Stimulated activated CD4-positive, alpha-beta T cell treated with anti-CD3 and anti-CD28 coated beads, Interleukin-15, amount 100 ng/mL, for 1 hour (primary cell): Measurements from ENCODE around the gene SLC1A5.
"Not testable (repeated sequence)": the region's sequence is repeated elsewhere in the genome, so short reads cannot be mapped to it uniquely, and the experiment has no call there.

ENCODE experiments used
- DNase-seq, 2 donors: peaks; one replicate each; pipeline ENCODE4 v3.0.0-alpha.2; 2020; ENCODE audit warnings: low read depth in 1 of 2, low spot score in 1 of 2

The SLC1A5 gene

DNA sequence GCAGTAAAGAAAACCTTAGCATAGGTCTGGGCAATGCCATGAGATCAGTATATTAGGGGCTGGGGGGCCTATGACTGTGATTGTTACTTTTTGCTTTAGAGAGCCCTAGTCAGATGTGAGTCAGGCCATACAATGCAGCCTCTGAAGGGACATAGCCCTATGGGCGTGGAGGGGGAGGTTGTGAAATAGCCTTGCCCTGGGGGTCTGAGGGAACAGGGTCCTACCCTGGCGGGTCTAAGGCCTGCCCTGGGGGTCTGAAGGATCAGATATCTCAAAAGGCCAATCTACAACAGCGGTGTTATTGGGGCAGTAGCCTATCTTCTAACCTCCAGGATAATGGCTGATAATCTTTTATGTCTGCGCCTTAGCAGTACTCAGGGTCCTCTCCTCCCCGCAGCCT lies 13.8 kb upstream of the SLC1A5 start:
- DNase-seq = no peak

DNA sequence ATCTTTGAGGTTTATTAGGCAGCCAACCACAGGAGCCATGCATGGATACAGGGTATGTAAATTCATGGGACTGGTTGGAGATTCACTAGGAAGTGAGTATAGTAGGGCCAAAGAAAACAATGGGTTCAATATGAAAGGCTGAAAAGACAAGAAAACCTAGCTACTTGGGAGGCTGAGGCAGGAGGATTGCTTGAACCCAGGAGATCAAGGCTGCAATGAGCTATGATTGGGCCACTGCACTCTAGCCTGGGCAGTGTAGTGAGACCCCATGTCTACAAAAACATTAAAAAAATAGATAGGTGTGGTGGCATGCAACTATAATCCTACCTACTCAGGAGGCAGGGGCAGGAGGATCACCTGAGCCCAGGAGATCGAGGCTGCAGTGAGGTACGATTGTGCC lies 10.3 kb upstream of the SLC1A5 start:
- DNase-seq = no peak

DNA sequence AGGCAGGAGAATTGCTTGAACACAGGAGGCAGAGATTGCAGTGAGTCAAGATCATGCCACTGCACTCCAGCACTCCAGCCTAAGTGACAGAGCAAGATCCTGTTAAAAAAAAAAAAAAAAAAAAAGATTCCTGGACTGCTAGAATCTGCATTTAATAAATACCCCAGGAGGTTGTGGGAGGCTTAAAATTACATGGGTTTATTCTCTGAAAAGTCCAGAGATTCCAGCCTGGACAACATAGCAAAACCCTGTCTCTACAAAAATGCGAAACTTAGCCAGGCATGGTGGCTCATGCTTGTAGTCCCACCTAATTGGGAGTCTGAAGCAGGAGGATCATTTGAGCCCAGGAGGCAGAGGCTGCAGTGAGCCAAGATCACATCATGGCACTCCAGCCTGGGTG lies 9.5 kb upstream of the SLC1A5 start:
- no peak for DNase-seq

DNA sequence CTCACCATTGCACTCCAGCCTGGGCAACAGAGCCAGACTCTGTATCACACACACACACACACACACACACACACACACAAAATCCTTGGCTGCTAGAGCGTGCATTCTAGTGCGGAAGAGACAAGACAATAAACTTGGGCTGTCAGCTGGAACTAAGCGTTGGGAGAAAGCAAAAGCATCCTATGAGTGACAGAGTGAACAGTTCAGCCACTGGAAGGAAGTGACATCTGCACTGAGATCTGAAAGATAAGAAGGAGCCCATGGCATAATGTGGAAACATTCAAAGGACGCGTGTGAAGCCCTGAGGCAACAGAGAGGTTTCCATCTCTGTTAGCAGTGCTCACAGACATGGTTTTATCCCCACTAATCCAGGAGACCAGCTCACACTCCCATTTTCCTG lies 3.5 kb upstream of the SLC1A5 start:
- DNase-seq = no peak

DNA sequence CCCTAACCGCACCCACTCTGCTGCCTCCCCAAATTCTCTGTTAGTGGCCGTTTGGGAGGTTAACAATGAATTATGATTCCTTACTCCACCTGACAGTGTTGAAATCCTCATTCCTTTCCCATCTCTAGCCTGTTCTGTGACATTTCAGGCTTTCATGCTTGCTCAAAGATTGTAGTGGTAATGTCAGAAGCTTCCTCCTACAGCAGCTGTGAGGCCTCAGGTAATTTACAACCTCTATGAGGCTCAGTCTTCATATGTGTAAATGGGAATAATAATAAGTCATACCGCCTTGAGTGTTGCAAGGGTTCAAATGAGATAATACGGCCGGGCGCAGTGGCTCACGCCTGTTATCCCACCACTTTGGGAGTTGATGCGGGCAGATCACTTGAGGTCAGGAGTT lies 977 bp upstream of the SLC1A5 start:
- no peak for DNase-seq

DNA sequence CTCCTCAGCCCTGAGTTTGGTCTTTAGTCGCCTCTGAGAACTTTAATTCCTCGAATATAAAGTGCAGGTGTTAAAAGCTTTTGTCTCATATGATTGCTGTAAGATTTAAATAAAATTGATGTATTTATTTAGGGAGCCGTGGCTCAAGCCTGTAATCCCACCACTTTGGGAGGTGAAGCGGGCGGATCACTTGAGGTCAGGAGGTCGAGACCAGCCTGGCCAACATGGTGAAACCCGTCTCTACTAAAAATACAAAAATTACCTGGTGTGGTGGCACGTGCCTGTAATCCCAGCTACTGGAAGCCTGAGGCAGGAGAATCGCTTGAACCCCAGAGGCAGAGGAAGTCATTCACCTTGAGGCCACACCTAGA lies 559 bp upstream of the SLC1A5 start:
- no peak for DNase-seq

DNA sequence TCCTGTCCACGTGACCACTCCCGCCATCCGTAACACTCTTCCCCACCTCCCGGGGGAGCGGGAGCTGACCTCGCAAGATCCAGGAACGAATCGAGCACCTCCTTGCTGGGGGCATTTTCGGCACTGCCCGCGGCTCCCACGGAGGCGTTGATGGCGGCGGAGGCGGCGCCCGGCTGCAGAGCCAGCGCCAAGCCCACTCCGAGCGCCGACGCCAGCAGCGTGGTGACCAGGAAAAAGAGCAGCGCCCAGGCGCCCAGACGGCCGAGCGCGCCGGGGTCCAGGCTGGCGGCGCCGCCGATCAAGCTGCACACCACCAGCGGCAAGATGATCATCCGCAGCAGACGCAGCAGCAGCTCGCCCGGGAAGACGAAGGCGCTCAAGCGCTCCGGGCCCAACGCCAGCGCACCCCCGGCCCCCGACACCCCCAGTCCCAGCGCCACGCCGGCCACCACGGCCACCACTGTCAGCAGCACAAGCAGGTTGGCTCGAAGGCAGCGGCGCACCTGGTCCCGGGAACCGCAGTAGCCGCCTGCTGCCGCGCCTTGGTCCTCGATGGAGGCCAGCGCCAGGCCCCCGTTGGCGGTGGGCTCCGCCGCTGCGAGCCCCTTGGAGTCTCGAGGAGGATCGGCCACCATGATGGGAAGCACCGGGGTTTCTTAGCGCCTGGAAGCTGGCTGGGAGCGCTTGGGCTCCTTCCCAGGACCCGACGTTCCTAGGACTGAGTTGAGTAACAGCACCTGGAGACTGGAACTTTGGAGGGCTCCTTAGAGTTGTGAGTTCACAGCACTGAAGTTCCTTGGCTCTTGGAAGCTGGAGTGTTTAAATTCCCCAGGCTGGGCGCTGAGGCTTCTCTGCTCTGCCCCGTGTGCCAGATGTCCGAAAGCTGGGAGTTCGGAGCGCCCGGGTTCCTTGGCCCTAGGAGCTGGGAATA lies 798 bp downstream of the SLC1A5 start:
- peak in 1 of 2 donors; percentile 29 for DNase-seq

DNA sequence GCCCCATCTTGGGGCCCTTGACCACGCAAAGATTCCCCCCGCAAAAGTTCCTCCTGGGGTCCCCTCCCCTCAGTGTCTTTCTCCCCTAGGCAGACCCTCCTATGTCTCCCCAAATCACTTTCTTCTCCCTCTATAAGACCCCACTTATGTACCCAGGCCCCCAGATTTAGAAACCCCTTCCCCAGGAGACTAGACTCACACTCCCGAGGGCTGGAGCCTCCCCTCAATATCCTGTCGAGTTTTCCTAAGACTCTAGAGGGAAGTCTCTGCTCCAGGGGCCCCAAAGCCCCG lies 1.4 kb downstream of the SLC1A5 start:
- no peak for DNase-seq

DNA sequence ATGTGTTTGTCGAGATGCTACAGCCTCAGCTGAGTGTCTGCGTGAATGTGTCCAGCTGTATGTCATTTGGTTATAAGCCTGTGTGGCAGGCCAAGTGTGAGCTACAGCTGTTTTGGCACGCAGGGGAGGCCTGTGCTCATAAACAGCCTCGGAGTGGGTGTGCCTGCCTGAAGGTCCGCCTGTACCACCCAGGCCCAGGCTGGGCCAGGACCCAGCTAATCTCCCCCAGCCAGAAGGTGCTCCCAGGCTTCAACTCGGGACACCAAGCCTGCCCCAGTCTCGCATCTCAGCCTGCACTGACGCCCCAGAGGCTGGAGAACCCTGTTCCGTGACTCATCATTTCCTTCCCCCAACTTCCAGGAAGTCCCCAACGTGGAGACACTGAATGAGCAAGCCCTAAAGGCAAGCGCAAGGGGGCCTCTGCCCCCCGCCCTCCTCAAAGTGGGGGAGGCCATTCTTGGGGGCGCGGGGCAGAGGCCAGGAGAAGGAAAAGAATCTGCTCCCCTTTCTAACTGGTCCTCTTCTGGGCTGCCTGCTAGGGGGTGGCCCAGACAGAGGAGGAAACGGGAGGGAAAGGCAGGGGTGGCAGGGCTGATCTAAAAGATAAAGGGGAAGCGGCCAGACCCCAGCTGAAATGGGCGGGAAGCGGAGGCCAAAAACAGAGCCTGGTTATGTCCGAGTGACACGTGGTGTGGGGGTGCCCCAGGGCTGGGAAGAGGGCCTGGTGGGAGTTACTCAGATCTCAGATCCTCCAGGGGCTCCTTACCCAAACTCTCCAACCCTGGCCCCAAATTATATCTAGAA lies 2.0 kb downstream of the SLC1A5 start:
- peak; percentile 61 to 77 for DNase-seq

DNA sequence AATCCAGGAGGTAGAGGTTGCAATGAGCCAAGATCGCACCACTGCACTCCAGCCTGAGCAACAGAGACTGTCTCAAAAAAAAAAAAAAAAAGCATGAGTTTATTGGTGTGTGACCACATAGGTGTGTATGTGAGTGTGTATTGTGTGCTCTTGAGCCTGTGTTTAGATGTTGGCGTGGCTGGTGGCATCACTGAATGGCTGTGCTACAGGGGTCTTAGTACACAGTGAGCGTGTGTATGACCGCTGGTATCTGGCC lies 2.5 kb downstream of the SLC1A5 start:
- DNase-seq = no peak

DNA sequence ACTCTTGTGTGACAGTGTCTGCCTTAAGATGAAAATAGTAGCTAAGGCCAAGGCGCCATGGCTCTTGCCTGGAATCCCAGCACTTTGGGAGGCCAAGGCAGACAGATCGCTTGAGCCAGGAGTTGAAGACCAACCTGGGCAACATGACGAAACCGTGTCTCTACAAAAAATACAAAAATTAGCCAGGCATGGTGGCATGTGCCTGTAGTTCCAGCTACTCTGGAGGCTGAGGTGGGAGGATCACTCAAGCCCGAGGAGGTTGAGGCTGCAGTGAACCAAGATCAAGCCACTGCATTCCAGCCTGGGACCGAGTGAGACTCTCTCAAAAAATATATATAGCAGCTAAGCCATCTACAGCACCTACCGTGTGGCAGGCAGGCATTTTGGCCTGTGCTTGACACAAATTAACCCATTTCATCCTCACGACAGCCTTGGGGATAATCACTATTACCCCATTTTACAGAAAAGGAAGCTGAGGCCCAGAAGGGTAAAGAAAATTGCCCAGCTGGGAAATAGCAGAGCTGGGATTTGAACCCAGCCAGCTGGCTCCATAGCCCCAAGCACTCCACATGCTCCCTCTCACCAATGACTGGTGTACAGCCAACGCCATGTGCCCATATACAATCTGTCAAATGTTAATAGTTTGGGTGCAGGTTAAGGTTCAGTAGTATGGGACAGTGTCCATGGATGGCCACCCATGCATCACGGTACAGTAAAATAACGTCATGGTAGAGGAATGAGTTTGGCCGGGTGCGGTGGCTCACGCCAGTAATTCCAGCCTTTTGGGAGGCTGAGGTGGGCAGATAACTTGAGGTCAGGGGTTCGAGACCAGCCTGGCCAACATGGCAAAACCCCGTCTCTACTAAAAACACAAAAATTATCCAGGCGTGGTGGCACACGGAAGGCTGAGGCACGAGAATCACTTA lies 3.1 kb downstream of the SLC1A5 start:
- no peak for DNase-seq

DNA sequence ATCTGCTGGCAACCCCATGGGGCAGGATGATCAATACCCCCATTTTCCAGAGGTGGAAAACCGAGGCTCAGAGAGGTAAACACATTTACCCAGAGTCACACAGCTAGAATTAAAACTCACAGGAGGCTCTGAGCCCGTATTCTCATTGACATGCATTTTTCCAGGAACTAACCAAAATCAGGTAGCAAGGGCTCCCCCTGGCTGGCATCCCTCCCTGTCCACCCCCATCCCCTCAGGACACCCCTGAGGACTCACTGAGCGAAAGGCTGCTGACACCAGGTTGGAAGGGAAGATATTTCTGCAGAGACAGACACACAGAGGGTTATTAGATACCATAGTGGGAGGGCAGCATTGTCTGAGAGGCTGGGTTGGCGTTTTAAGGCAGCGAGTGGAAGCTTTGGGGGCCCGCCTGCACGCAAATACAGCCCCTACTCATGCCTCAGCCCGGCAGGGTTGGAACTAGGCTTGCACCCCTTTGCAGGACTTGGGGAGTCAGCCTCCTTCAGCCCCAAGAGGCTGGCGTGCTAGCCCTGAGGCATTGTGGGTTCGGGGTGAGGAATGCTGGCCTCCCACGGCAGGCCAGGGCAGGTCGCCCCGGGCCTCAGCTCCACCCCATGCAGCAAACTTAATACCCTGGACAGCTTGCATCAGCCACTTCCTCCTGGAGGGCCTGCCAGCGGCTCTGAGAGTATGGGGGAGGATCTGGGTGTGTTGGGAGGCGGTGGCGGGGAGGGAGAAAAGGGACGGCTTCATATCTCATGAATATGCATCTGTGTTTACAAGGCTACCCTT lies 3.9 kb downstream of the SLC1A5 start:
- peak in 1 of 2 donors; percentile 52 for DNase-seq

DNA sequence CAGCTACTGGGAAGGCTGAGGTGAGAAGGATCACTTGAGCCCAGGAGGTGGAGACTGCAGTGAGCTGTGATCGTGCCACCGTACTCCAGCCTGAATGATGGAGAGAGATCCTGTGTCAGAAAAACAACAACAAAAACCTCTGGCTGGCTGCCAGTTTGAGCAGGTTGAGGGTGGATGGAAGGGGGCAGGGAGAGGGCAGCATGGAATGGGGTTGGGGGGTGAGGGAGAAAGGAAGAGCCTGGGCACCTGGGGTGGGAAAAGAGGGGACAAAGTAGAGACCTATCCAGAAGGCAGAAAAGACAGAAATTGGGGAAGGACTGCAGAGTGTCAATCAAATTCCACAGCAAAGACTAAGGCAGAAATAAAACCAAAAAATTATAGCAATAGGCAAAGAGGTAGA lies 4.7 kb downstream of the SLC1A5 start:
- DNase-seq = no peak

DNA sequence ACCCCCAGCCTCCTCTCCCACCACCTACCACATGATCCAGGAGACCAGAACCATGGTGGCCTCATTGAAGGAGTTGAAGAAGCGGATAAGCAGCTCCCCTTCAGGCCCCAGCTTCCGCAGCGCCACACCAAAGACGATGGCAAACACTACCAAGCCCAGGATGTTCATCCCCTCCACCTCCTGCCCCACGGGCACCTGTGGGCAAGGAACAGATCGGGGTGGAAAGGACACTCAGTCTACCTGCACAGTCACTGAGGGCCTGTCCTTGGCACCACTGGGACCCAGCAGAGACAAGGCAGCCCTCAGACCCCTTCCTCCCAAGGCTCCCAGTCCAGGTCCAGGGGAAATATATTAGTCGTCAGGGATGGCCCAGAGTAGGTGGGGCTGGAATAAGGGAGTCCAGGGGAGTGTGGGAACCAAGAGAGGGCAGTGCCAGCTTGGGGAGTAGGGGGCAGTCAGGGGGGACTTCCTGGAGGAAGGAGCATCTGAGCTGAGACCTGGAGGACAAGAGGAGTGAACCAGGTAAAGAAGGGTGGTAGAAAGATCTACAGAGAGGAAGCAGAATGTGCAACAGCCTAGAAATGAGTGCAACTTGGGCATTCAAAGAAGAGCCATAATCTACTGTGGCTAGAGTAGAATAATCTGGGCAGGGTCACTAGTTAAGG lies 5.9 kb downstream of the SLC1A5 start:
- DNase-seq = no peak

DNA sequence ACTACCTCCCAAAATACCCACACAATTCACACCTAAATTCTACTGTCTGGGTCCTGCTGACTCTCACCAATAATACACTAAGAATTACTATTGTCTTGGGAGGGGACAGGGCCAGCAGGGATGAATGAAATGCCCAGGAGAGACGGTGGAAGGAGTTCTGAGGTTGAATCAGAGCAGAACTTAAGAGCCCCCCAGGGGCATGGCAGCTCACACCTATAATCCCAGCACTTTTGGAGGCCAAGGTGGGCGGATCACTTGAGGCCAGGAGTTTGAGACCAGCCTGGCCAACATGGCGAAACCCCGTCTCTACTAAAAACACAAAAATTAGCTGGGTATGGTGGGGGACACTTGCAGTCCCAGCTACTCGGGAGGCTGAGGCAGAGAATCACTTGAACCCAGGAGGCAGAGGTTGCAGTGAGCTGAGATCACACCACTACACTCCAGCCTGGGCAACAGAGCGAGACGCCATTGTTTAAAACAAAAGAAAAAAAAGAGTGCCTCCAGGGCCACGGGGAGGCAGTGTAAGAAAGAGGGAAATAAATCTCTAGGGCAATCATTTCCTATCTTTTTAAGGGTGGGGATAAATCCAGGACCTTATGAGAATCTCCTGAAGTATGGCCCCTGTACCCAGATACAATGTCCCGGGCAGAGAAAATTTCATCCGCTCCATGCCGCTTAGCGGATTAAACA lies 10.3 kb downstream of the SLC1A5 start:
- DNase-seq = not testable (repeated sequence)

DNA sequence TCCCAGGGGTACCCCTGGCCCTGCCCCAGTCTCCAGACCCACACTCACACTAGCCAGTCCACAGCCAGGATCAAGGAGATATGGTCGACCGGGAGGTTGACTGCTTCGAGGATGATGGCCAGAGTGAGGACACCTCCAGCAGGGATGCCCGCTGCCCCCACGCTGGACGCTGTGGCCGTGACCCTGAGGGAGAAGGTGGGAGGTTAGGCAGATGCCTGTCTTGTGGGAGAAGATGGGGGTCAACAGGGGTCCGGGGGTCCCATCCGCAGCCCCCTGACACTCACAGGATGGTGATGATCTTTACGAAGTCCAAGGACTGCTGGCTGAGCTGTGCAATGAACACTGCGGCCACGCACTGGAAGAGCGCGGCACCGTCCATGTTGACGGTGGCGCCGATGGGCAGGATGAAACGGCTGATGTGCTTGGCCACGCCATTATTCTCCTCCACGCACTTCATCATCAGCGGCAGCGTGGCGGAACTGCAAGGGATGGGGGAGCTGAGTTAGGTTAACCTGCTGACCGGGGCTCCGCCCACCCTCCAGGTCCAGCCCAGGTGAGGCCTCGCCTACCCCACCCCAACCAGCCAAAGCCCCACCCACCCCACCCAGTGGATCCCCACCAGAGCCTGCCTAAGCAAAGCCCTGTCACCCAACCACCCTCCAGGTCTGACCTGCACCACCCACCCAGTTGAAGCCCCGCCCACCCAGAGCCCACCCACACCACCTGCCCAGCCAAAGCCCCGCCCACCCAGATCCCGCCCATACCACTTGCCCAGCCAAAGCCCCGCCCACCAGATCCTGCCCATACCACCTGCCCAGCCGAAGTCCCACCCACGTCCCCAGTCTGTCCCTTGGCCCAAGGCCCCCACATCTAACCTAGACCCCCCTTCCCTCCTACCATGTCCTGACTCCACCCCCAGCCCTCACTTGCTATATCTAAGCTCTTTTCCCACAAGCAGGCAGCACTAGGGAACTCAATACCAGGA lies 11.2 kb downstream of the SLC1A5 start:
- no peak for DNase-seq

DNA sequence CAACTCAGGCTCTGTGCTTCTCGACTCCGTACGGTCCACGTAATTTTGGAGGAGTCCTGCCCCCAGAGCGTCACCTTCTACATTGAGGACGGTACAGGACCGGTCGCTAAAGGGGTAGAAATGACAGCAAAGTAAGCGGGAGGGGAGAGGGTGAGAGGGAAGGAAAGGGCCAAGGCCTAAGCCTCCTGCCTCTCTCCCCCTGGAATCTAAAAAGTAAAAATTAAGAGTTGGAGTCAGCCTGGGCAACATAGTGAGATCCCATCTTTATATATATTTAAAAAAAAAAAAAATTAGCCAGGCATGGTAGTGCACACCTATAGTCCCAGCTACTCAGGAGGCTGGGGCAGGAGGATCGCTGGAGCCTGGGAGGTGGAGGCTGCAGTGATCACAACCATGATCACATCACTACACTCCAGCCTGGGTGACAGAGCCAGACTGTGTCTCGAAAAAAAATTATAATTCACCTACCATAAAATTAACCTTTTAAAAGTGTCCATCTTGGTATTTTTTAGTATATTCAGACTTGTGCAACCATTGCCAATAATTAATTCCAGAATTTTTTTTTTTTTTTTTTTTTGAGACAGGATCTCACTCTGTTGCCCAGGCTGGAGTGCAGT lies 12.6 kb downstream of the SLC1A5 start:
- no peak for DNase-seq

DNA sequence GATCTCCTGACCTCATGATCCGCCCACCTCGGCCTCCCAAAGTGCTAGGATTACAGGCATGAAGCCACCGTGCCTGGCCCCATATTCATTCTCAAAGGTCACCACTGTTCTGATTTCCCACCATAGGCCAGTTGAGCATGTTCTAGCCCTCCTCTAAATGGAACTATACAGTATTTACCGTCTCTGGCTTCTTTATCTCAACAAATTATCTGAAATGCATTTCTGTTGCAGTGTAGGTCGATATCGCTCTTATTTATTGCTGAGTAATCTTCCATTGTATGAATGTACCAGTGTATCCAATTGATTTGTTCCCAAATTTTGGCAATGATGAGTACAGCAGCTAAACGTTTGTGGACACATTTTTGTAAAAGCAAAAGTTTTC lies 15.4 kb downstream of the SLC1A5 start:
- DNase-seq = no peak
